ENCODE measurements around the gene VPS35L. TPM values are rescaled to one million over a fixed set of nuclear protein-coding genes. Genes with fewer than 3 reads are reported as not detected.
A peak's percentile ranks its signal among the peaks of the same experiment; 100 is the strongest.

The VPS35L gene
- total RNA-seq, 1 donor from 2014 or later, result 30.8 TPM

- DNase-seq (ENCODE audit: low read depth), result no peak
Observed at GRCh38 chr16:19691161-19691711, 135.7 kb downstream of the VPS35L start.

GRCh38 chr16:19694989-19695388 lies 139.5 kb downstream of the VPS35L start:
- DNase-seq (ENCODE audit: low read depth), result no peak

GRCh38 chr16:19696328-19696727 lies 140.8 kb downstream of the VPS35L start:
- peak; percentile 92 for DNase-seq (ENCODE audit: low read depth)

GRCh38 chr16:19696961-19697360 lies 141.5 kb downstream of the VPS35L start:
- no peak for DNase-seq (ENCODE audit: low read depth)

- no peak for DNase-seq (ENCODE audit: low read depth)
Observed at GRCh38 chr16:19697756-19698318, 142.3 kb downstream of the VPS35L start.

- DNase-seq (ENCODE audit: low read depth), result peak; percentile 49
Observed at GRCh38 chr16:19698480-19699465, 143.3 kb downstream of the VPS35L start.

DNA sequence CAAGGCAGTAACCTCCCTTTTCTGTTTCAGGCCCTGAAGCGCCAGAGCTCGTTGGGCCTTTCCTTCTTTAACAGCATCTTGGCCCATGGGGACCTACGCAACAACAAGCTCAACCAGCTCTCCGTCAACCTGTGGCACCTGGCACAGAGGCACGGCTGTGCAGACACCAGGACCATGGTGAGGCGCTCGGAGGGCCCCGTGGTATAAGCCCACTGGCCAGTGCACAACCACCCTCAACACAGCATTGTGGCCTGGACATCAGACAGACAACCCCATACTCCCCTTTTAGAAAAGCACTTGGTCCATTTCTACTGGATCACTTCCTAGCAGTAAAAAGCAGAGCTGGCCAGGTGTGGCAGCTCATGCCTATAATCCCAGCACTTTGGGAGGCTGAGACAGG lies 144.0 kb downstream of the VPS35L start:
- DNase-seq (ENCODE audit: low read depth), result no peak

DNA sequence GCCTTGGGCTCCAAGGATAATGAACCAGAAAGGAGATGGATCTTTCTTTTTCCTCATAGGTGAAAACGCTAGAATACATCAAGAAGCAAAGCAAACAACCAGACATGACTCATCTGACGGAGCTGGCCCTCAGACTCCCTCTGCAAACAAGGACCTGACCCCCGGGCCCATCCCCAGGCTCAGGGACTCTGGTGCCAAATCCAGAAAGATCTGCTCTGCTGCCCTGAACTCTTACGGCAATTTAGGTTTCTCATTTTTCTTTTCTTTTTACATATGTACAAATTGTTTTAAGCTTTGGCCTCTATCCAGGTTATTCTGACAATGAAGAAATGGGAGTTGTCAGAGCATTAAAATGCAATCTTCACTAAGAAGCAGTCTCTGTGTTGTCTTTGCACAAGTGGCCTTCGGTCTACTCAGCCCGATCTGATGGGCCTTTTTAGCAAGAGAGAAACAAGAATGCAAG lies 144.8 kb downstream of the VPS35L start:
- no peak for DNase-seq (ENCODE audit: low read depth)

GRCh38 chr16:19701091-19701490 lies 145.6 kb downstream of the VPS35L start:
- no peak for DNase-seq (ENCODE audit: low read depth)

DNA sequence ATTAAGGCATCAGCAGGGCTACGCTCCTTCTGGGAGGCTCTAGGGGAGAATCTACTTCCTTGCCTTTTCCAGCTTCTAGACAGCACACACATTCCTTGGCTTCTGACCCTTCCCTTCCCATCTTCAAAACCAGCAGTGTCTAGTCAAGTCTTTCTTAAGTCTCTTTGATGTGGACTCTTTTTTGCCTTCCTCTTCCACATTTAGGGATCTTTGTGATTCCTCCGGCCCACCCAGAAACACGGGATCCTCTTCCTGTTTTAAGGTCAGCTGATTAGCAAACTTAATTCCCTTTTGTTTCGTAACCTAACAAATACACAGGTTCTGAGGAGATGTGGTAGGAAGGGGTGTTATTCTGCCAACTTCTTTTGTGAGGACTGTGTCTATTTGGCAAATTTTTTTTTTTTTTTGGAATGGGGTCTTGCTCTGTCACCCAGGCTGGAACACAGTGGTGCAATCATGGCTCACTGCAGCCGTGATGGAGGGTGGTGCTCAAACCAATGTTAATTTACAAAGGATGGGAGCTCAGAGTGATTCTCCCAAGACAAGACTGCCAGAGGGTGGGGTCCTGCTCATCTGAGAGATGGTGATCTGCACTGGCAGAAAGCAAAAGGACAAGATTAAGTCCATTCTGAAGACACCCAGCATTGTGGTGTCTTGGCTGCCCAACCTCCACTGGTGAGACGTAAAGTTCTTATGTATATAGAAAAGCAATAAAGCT lies 147.8 kb downstream of the VPS35L start:
- DNase-seq (ENCODE audit: low read depth), result no peak

DNA sequence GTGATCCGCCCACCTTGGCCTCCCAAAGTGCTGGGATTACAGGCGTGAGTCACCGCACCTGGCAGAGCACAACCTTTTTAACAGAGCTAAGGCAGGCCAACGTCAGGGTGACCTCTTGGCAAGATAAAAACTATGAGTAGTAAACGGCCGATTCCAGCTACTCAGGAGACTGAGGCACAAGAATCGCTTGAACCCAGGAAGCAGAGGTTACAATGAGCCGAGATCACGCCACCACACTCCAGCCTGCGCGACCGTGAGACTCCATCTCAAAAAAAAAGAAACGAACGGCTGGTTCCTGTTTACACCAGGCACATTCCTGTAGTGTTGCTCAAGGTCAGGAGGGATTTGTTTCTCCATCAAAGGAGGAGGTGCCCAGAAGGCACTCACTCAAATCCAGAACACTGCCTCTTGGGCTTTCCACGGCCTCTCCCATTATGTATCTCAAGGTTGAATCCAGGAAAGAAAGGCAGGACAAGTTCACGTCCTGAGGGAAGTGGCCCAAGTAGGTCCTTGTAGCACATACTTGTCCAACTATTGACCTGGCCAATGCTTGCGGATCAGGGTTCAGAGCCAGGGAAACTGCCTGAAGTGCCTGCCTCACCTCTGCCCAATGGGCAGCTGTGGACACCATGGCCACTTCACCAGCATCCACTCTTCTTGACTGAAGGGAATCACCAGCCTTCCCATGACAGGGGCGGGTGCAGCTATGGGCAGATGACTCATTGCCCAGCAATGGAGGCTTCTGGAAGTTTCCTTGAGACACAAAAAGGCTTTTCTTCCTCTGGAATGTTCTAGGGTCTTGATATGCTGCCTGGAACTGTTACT lies 149.0 kb downstream of the VPS35L start:
- DNase-seq (ENCODE audit: low read depth), result peak; percentile 43

DNA sequence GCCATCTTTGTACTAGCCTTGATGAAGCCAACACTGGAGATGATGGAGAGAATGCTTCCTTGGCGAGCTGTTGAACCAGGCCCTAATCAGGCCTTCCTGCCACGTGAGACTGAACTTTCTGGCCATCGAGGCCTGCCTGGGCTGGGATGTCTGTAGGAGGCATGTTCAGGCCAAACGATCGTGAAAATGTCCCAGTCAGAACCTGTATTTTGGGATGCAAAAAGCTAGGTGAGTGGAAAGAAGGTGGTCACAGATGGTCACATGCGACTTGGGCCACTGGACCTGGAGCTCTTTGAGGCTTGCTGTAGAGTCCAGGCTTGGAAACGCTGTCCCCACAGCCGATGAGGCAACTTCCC lies 149.6 kb downstream of the VPS35L start:
- DNase-seq (ENCODE audit: low read depth), result no peak

DNA sequence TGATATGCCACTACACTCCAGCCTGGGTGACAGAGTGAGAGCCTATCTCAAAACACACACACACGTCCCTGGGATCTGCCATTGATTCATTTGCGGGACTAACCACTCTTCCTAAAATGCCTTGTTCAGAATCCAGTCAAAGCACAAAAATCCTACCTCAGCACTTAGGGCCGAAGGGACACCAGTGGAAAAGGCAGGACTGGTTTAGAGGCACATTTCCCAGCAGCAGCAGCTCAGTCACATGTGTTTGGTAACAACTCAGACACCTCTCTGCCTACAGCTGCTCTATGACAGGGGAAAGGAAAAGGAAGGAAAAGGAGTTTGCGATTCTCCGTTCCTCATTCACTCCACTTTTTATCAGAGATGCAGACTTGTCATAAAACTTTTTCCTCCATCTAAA lies 150.3 kb downstream of the VPS35L start:
- no peak for DNase-seq (ENCODE audit: low read depth)

DNA sequence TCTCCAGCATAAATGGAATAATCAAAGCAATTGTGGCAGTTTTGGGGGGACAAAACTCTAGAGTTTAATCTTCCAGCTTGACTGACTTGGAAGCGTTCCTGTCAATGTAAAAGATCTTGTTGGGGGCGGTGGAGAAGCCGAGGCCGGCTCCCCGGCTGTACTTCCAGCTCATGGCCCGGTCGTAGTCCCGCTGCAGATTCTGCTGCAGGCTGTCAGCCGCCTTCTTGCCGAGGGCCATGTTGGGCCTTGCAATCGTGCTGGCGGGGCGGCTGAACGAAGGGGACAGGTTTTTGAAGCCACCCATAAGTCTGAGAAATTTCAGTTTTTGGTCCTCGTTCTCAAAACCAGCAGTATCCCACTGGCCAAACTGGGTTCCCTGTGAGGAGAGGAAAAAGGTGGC lies 151.3 kb downstream of the VPS35L start:
- DNase-seq (ENCODE audit: low read depth), result no peak

- DNase-seq (ENCODE audit: low read depth), result no peak
Observed at GRCh38 chr16:19707569-19708295, 152.2 kb downstream of the VPS35L start.

DNA sequence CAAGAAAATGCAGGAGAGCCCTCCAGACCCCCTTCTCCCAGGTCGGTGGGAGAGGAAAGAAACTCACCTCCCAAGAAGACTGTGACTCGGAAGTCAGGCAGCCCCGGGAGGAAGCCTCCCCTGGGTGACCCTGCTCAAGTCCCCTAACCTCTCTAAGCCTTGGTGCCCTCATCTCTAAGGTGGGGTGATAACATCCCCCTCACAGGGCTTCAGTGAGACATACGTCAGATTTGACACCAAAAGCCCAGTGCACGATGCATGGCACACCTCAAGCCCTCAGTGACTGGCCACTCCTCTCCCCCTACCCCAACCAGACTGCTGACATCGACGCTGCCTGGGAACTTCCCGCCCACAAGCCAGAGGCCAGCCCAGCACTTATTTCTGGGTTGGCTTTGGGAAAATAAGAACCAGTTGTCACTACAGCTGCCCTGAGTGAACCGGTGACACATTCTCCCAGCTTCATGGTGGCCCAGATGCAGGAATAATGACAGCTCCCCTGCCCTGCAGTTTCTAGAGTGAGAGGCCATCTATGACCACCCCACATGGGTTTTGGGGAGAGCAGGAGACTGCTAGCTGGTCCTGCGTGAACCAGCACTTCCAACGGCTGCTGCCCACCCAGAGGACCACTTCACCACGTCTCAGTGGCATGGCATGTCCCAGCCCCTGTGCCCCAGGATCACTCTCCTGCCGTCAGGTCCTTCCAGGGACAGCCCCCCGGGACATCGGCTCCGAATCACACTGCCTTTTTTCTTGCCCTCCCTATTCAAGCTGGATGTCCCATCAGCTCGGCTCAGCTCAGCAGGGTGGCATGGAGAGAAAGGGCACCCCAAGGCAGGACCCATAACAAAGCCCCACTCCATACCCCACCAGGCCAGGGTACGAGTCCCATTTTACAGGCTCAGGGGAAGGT lies 153.0 kb downstream of the VPS35L start:
- peak; percentile 78 for DNase-seq (ENCODE audit: low read depth)

- DNase-seq (ENCODE audit: low read depth), result no peak
Observed at GRCh38 chr16:19709381-19710136, 154.1 kb downstream of the VPS35L start.

DNA sequence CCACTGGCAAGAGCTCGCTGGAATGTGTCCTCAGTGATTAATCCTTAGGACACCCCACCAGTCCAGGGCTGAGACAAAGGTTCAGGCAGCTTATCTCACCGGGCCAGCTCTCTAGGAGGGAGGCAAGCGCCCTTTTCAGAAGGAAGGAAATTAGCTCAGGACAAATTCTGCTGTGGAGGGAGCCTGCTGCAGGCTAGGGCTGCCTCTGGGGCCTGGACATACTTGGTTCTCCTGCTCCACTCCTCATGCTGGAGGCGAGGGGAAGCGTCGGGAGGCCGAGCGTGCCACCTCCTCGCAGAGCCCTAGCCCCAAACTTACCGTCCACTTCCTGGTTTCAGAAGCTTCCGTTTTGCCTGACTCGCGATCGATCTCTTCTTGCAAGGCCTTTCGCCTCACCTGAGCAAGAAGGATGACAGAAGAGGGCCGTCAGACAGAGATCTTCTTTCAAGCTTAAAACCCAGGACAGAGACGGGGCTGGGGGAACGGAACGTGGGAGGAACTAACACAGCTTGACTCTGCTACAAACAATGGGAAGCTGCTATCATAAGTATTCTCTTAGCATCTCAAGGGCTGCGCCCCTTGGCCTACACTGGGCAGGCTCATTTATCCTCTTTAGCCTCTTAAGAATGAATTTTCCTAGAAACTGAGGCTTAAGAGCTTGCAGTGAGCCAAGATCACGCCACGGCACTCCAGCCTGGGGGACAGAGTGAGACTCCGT lies 154.8 kb downstream of the VPS35L start:
- DNase-seq (ENCODE audit: low read depth), result no peak

All from myocyte (in vitro differentiated cells).